ENCODE results near the gene GRM1. TPM values are rescaled to one million over a fixed set of nuclear protein-coding genes. Genes with fewer than 3 reads are reported as not detected.

GRM1 gene
- total and polyA plus RNA-seq, 9 donors = 0.02 to 0.24 (median 0.10) TPM

GRCh38 chr6:146339716-146340115, 310.9 kb downstream of the GRM1 start:
- Histone ChIP-seq H3K4me1 (ENCODE audit: insufficient read depth) (no peaks in the 10 kb centered on the region), H3K27ac (no peak overlapping the region), H3K9me3 (no peaks in the 10 kb centered on the region), H3K4me3 (no peak overlapping the region), H3K27me3 (no peaks in the 10 kb centered on the region), H3K36me3 (no peaks in the 10 kb centered on the region)
- no peak for DNase-seq
- intact Hi-C loops (cut with DNase I) = no loop called here
- WGBS, 3 donors = 43 to 67% (median 45%) methylated on average over 4 of the region's 4 CpGs
- no peak for TF ChIP-seq POLR2A (IDR thresholded peaks at IDR 0.05)
- TF ChIP-seq CTCF (IDR thresholded peaks at IDR 0.05) = no peak
- no peak for TF ChIP-seq EP300 (IDR thresholded peaks at IDR 0.05)

- no peaks in the 10 kb centered on the region for H3K4me1 ChIP-seq (ENCODE audit: insufficient read depth)
- no peaks in the 10 kb centered on the region for H3K36me3 ChIP-seq
- no peak for DNase-seq
- intact Hi-C loops (cut with DNase I) = no loop called here
- H3K27me3 ChIP-seq = no peaks in the 10 kb centered on the region
- H3K4me3 ChIP-seq = no peak overlapping the region
- H3K27ac ChIP-seq = no peak overlapping the region
- TF ChIP-seq POLR2A (IDR thresholded peaks at IDR 0.05) (no peak), EP300 (IDR thresholded peaks at IDR 0.05) (no peak), CTCF (IDR thresholded peaks at IDR 0.05) (no peak)
- no peaks in the 10 kb centered on the region for H3K9me3 ChIP-seq
- 82 to 90% (median 86%) methylated on average over 7 of the region's 7 CpGs for WGBS, 3 donors
Observed at GRCh38 chr6:146341493-146342230, 312.8 kb downstream of the GRM1 start.

GRCh38 chr6:146345598-146345997, 316.7 kb downstream of the GRM1 start:
- H3K9me3 ChIP-seq = no peaks in the 10 kb centered on the region
- H3K27ac ChIP-seq = no peak overlapping the region
- no peaks in the 10 kb centered on the region for H3K27me3 ChIP-seq
- no peak for TF ChIP-seq EP300 (IDR thresholded peaks at IDR 0.05)
- no peak for TF ChIP-seq POLR2A (IDR thresholded peaks at IDR 0.05)
- no peak for TF ChIP-seq CTCF (IDR thresholded peaks at IDR 0.05)
- no peak overlapping the region for H3K4me3 ChIP-seq
- H3K36me3 ChIP-seq = no peaks in the 10 kb centered on the region
- intact Hi-C loops (cut with DNase I) = no loop called here
- H3K4me1 ChIP-seq (ENCODE audit: insufficient read depth) = no peaks in the 10 kb centered on the region
- 49 to 57% (median 50%) methylated on average over 1 of the region's 1 CpG for WGBS, 3 donors
- DNase-seq = no peak

- H3K27me3 ChIP-seq = no peaks in the 10 kb centered on the region
- intact Hi-C loops (cut with DNase I) = no loop called here
- TF ChIP-seq POLR2A (IDR thresholded peaks at IDR 0.05) (no peak), CTCF (IDR thresholded peaks at IDR 0.05) (no peak), EP300 (IDR thresholded peaks at IDR 0.05) (no peak)
- H3K4me3 ChIP-seq = no peak overlapping the region
- H3K9me3 ChIP-seq = no peaks in the 10 kb centered on the region
- H3K4me1 ChIP-seq (ENCODE audit: insufficient read depth) = no peaks in the 10 kb centered on the region
- H3K36me3 ChIP-seq = no peaks in the 10 kb centered on the region
- no peak overlapping the region for H3K27ac ChIP-seq
- no peak for DNase-seq
- 4 to 23% (median 11%) methylated on average over 2 of the region's 2 CpGs for WGBS, 3 donors
Observed at GRCh38 chr6:146347090-146347489, 318.2 kb downstream of the GRM1 start.

All from ovary (tissue), 9 donors.